Fibroblast of lung (primary cell): Measurements from ENCODE around the gene DPEP3. TPM values are rescaled to one million over a fixed set of nuclear protein-coding genes. Genes with fewer than 3 reads are reported as not detected.

Experiments
- DNase-seq, 2 donors: peaks; one replicate each; pipeline versions ENCODE4 v3.0.0 to v3.0.0-alpha.2; 2010; ENCODE audit warnings: low read depth in 2 of 2
- H2AFZ ChIP-seq: 2 replicates; pipeline ENCODE4 v1.5.1; 2012; ENCODE audit warnings: low read length, control low read depth, inconsistent platforms
- H3K27ac ChIP-seq: 2 replicates; pipeline ENCODE4 v1.5.1; 2011; ENCODE audit warnings: low read length, control low read depth; ENCODE audit not compliant: insufficient read depth
- H3K27me3 ChIP-seq: 2 replicates; pipeline ENCODE4 v1.5.1; 2011; ENCODE audit warnings: mild to moderate bottlenecking, low read length; ENCODE audit not compliant: control insufficient read depth, insufficient read depth
- H3K36me3 ChIP-seq: 2 replicates; pipeline ENCODE4 v1.5.1; 2011; ENCODE audit warnings: low read length; ENCODE audit not compliant: control insufficient read depth, insufficient read depth
- H3K4me1 ChIP-seq: 2 replicates; pipeline ENCODE4 v1.5.1; 2011; ENCODE audit warnings: low read length; ENCODE audit not compliant: control insufficient read depth, insufficient read depth; ENCODE audit errors: extremely low read depth
- H3K4me2 ChIP-seq: 2 replicates; pipeline ENCODE4 v1.5.1; 2011; ENCODE audit warnings: low read length, control low read depth; ENCODE audit not compliant: insufficient read depth; ENCODE audit errors: extremely low read depth
- H3K4me3 ChIP-seq, 4 experiments: fragments of 200-600 bp in 1 of 4; sonication (generic) in 1 of 4; replicated peaks in 1 of 4; 2 replicates each; pipeline ENCODE4 v1.5.1; 2011 to 2016; ENCODE audit warnings: low read length in 4 of 4, low read depth in 3 of 4, mild to moderate bottlenecking in 3 of 4, control low read depth in 2 of 4, inconsistent platforms in 1 of 4, mixed read lengths in 1 of 4; ENCODE audit not compliant: insufficient read depth in 1 of 4; ENCODE audit errors: control extremely low read depth in 1 of 4
- H3K79me2 ChIP-seq: 2 replicates; pipeline ENCODE4 v1.5.1; 2012; ENCODE audit warnings: mild to moderate bottlenecking, low read length, inconsistent platforms; ENCODE audit not compliant: control insufficient read depth, insufficient read depth
- H3K9ac ChIP-seq: 2 replicates; pipeline ENCODE4 v1.5.1; 2011; ENCODE audit warnings: mild to moderate bottlenecking, low read length, control low read depth; ENCODE audit not compliant: insufficient read depth
- H3K9me3 ChIP-seq: 2 replicates; pipeline ENCODE4 v1.5.1; 2012; ENCODE audit warnings: low read depth, low read length; ENCODE audit not compliant: control insufficient read depth, insufficient read depth
- H4K20me1 ChIP-seq: 2 replicates; pipeline ENCODE4 v1.5.1; 2011; ENCODE audit warnings: low read length; ENCODE audit not compliant: control insufficient read depth, insufficient read depth; ENCODE audit errors: extremely low read depth
- EZH2 ChIP-seq: IDR thresholded peaks from 2 replicates; pipeline ENCODE4 v1.5.1; 2012; ENCODE audit warnings: low read length, control low read depth, mild to moderate bottlenecking; ENCODE audit errors: missing control alignments
- polyA plus RNA-seq, 2 donors: library from polyadenylated mRNA; depleted of rRNA in 1 of 2; stranded (reverse) in 1 of 2; unstranded in 1 of 2; fragments of >200 nt; gene quantifications; 2 replicates each; pipeline ENCODE4 v1.2.1, GENCODE V29; 2011 to 2012; ENCODE audit warnings: missing spikeins in 1 of 2
- total RNA-seq: library from RNA; depleted of rRNA; stranded (reverse); fragments of >200 nt; gene quantifications from 2 replicates; pipeline ENCODE4 v1.2.1, GENCODE V29; 2014
- TF ChIP-seq, protein P1 (sequence below), 2 donors: IDR thresholded peaks in 1 of 2; conservative IDR thresholded peaks in 1 of 2; 1 replicate in 1 of 2; 2 replicates in 1 of 2; pipeline ENCODE4 v1.5.1; 2011 to 2012; ENCODE audit warnings: low read length in 2 of 2, control low read depth in 1 of 2, inconsistent platforms in 1 of 2, low read depth in 1 of 2, mild to moderate bottlenecking in 1 of 2

The DPEP3 gene
- total and polyA plus RNA-seq, 2 donors (not counting 1 experiment from before 2014, with no cell fraction given): not detected

DNA sequence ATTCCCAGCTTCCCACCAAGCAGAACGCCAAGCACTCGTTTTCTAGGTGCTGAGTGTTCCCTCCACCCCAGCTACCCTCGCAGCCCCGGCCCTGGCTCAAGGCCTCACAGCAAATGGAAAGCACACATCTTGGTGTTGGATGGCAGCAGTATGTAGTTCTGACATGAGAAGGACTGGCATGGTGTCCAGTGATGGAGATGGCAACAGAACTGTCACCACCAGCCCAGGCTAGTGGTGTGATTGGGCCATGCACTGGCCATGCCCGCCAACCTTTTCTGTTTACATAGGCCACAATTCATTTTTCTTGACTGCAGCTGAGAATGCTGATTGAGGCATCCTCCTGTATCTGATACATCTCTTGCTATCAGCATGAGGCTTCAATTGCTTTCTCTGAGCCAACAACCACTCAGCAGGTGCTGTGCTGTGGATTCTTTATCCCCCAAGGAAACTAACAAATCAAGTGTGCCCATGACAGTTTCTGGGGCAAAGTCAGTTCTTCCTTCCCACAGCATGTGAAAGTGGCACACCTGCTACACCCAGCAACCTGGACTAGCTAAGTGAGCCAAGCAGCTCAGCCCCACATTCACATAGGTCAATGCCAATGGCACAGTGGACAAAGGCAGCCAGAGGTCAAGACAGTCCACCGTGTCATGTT is 15.7 kb downstream of the DPEP3 start:
- DNase-seq: no peak
- Histone ChIP-seq H3K4me2 (no peak overlapping the region), H3K27me3 (no peaks in the 10 kb centered on the region), H3K27ac (no peak overlapping the region), H3K9me3 (no peaks in the 10 kb centered on the region), H2AFZ (no peak overlapping the region), H4K20me1 (no peaks in the 10 kb centered on the region), H3K36me3 (peaks cover 23% of the 10 kb centered on the region), H3K79me2 (peaks cover 80% of the 10 kb centered on the region), H3K4me3 (no peak overlapping the region), H3K9ac (no peak overlapping the region), H3K4me1 (peaks cover 37% of the 10 kb centered on the region)
- TF ChIP-seq EZH2: no peak
- TF ChIP-seq, protein P1, sequence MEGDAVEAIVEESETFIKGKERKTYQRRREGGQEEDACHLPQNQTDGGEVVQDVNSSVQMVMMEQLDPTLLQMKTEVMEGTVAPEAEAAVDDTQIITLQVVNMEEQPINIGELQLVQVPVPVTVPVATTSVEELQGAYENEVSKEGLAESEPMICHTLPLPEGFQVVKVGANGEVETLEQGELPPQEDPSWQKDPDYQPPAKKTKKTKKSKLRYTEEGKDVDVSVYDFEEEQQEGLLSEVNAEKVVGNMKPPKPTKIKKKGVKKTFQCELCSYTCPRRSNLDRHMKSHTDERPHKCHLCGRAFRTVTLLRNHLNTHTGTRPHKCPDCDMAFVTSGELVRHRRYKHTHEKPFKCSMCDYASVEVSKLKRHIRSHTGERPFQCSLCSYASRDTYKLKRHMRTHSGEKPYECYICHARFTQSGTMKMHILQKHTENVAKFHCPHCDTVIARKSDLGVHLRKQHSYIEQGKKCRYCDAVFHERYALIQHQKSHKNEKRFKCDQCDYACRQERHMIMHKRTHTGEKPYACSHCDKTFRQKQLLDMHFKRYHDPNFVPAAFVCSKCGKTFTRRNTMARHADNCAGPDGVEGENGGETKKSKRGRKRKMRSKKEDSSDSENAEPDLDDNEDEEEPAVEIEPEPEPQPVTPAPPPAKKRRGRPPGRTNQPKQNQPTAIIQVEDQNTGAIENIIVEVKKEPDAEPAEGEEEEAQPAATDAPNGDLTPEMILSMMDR (conservative IDR thresholded peaks at IDR 0.05 in 1 of 2, IDR thresholded peaks at IDR 0.05 in 1 of 2; ENCODE audit: low read depth in 1 of 2, low read length in 2 of 2): no peak

DNA sequence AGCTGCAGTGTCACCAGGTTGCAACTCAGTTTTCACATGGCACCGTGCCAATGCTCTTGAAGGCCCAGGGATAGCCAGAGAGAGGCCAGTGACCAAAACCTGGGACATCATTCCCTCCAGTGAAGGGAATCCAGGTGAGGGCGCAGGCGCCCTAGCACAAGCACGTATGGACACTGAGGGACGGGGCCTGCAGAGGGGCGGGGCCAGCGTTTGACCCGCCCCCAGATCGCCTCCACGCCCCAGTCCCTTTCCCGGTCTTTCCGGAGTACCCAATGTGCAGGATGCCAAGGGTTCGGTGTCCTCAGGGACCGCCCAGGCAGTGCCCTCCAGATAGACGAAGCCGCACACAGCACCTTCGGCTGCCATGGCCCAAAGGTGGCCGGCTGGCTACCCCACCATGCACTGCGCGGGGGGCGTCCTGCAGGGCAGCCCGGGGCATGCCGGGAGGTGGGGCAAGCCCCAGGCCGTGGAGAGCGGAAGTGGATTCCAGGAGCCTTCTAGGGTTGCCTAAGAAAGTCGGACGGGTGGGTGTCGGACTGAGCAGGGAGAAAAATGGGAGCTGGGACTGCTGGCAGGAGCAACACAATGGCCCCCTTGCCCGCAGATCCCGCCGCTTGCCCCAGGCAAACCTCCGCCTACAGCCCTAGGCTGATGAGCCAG is 16.5 kb downstream of the DPEP3 start:
- no peak overlapping the region for H2AFZ ChIP-seq
- peaks cover 84% of the 10 kb centered on the region for H3K79me2 ChIP-seq
- no peak for DNase-seq
- no peaks in the 10 kb centered on the region for H3K9me3 ChIP-seq
- H3K36me3 ChIP-seq: peaks cover 27% of the 10 kb centered on the region
- H3K4me2 ChIP-seq: no peak overlapping the region
- H3K9ac ChIP-seq: no peak overlapping the region
- H3K4me1 ChIP-seq: peaks cover 41% of the 10 kb centered on the region
- H4K20me1 ChIP-seq: no peaks in the 10 kb centered on the region
- no peaks in the 10 kb centered on the region for H3K27me3 ChIP-seq
- TF ChIP-seq, protein P1 (conservative IDR thresholded peaks at IDR 0.05 in 1 of 2, IDR thresholded peaks at IDR 0.05 in 1 of 2; ENCODE audit: low read depth in 1 of 2, low read length in 2 of 2): no peak
- TF ChIP-seq EZH2: no peak
- H3K27ac ChIP-seq: no peak overlapping the region
- no peak overlapping the region for H3K4me3 ChIP-seq

DNA sequence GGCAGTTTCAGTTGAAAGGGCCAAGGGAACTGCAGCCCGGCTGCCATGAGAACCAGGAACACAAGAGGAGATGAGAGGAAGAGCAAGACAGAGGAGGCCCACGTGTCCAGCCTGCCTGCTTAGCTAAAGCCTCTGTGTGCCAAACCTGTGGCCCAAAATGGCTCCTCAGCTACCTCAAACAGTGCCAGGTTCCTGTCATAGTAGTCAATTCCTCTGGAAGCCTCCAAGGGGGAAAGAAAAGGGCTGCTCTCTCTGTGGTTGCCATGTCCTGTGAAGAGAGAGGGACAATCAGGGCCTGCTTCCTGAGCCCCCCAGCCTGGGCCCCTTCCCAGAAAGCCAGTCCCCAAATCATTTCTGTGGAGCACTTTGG is 17.0 kb downstream of the DPEP3 start:
- peaks cover 40% of the 10 kb centered on the region for H3K4me1 ChIP-seq
- no peaks in the 10 kb centered on the region for H4K20me1 ChIP-seq
- peaks cover 89% of the 10 kb centered on the region for H3K79me2 ChIP-seq
- H3K4me3 ChIP-seq: no peak overlapping the region
- TF ChIP-seq EZH2: no peak
- TF ChIP-seq, protein P1 (conservative IDR thresholded peaks at IDR 0.05 in 1 of 2, IDR thresholded peaks at IDR 0.05 in 1 of 2; ENCODE audit: low read depth in 1 of 2, low read length in 2 of 2): no peak
- H3K27me3 ChIP-seq: no peaks in the 10 kb centered on the region
- peaks cover 32% of the 10 kb centered on the region for H3K36me3 ChIP-seq
- H3K4me2 ChIP-seq: no peak overlapping the region
- H3K9ac ChIP-seq: no peak overlapping the region
- H3K9me3 ChIP-seq: no peaks in the 10 kb centered on the region
- no peak overlapping the region for H3K27ac ChIP-seq
- no peak overlapping the region for H2AFZ ChIP-seq
- no peak for DNase-seq
